ENCODE results near the gene SPG7. TPM values are rescaled to one million over a fixed set of nuclear protein-coding genes. Genes with fewer than 3 reads are reported as not detected.

The SPG7 gene
- total and polyA plus RNA-seq, 2 of the 4 experiments (the other 2 are of a cell fraction): 94.6 to 96.8 TPM

GRCh38 chr16:89565506-89566372 lies 57.5 kb downstream of the SPG7 start:
- no peak overlapping the region for H4K91ac ChIP-seq (ENCODE audit: insufficient read depth, low read depth, low read length)
- peak overlapping the region; percentile 67 for H3K4me2 ChIP-seq (ENCODE audit: low read depth, low read length)
- no peak overlapping the region for H2BK120ac ChIP-seq (ENCODE audit: low read depth, low read length)
- no peak overlapping the region for H3K14ac ChIP-seq (replicated peaks; ENCODE audit: low read depth, low read length)
- no peak overlapping the region for H2BK5ac ChIP-seq (ENCODE audit: low read depth, low read length, poor library complexity, severe bottlenecking)
- WGBS, 2 experiments (ENCODE audit: extremely low coverage in 2 of 2, insufficient read length in 1 of 2): 4% methylated on average over 22 of the region's 46 CpGs; no CpG with 5 or more reads in 1 of the 2 experiments
- no TSS peak for BruUV-seq (replicated peaks)
- no peak overlapping the region for H3K56ac ChIP-seq (ENCODE audit: extremely low read depth, insufficient read depth, low read length)
- H3K36me3 ChIP-seq (ENCODE audit: control insufficient read depth, insufficient read depth, low read length): peaks cover 37% of the 10 kb centered on the region
- no peak overlapping the region for H3K18ac ChIP-seq (ENCODE audit: low read depth, low read length)
- ATAC-seq (ENCODE audit: low read depth): peak; percentile 53
- H3K9me3 ChIP-seq (ENCODE audit: control insufficient read depth, insufficient read depth, low read length): no peaks in the 10 kb centered on the region
- peak overlapping the region in 1 of 2 experiments; percentile 28; a peak in 1 of 4 replicates for H4K8ac ChIP-seq (ENCODE audit: low read depth in 2 of 2, low read length in 2 of 2)
- peaks cover 27 to 49% of the 10 kb centered on the region in 2 experiments for H3K79me1 ChIP-seq (ENCODE audit: low read depth in 1 of 2, low read length in 2 of 2)
- no peak overlapping the region for H4K5ac ChIP-seq (ENCODE audit: low read depth, low read length)
- H2BK20ac ChIP-seq (ENCODE audit: low read depth, low read length): no peak overlapping the region
- H3K4me1 ChIP-seq (ENCODE audit: control insufficient read depth, insufficient read depth, low read length): peaks cover 21% of the 10 kb centered on the region
- no peak overlapping the region; the same call in 1 of the 2 replicates for H3K4me3 ChIP-seq (ENCODE audit: insufficient read depth, low read depth, low read length)
- H2BK15ac ChIP-seq (ENCODE audit: low read depth, low read length): no peak overlapping the region
- CTCF ChIA-PET: interaction anchor here (0.7 kb wide), 1 partner anchor 68 kb away, joined by 4 read pairs; no protein-coding TSS in a partner anchor
- peak; percentile 44 for DNase-seq
- H2AK9ac ChIP-seq (replicated peaks; ENCODE audit: low read depth, low read length, poor library complexity): peak overlapping the region; percentile 77
- peaks cover 9% of the 10 kb centered on the region for H3K9me1 ChIP-seq (ENCODE audit: insufficient read depth, low read length)
- dilution Hi-C loops (cut with HindIII; ENCODE audit: low sequenced_read_pairs, unreplicated experiment): no loop called here
- H2AK5ac ChIP-seq (ENCODE audit: low read depth, low read length): no peak overlapping the region; the same call in 1 of the 2 replicates
- peak overlapping the region; percentile 78 for H2AFZ ChIP-seq (replicated peaks; ENCODE audit: low read length, poor library complexity)
- H4K20me1 ChIP-seq (ENCODE audit: insufficient read depth, low read length): peaks cover 59% of the 10 kb centered on the region
- POLR2A ChIA-PET (ENCODE audit: unreplicated experiment): interaction anchor here (0.5 kb wide), 1 partner anchor 91 kb away, joined by 6 read pairs; no protein-coding TSS in a partner anchor
- TF ChIP-seq, protein P1, sequence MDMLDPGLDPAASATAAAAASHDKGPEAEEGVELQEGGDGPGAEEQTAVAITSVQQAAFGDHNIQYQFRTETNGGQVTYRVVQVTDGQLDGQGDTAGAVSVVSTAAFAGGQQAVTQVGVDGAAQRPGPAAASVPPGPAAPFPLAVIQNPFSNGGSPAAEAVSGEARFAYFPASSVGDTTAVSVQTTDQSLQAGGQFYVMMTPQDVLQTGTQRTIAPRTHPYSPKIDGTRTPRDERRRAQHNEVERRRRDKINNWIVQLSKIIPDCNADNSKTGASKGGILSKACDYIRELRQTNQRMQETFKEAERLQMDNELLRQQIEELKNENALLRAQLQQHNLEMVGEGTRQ (IDR thresholded peaks at IDR 0.05; ENCODE audit: low read depth, low read length): peak; percentile 80
- TF ChIP-seq NFE2L2 (IDR thresholded peaks at IDR 0.05; ENCODE audit: low read depth, low read length) (no peak), POLR2A (IDR thresholded peaks at IDR 0.05; ENCODE audit: low read depth, low read length) (peak; percentile 27), BHLHE40 (IDR thresholded peaks at IDR 0.05; ENCODE audit: low read depth, low read length) (peak; percentile 89), CTCF (conservative IDR thresholded peaks at IDR 0.05; ENCODE audit: low read depth, low read length) (peak; percentile 57), MXI1 (IDR thresholded peaks at IDR 0.05; ENCODE audit: borderline replicate concordance, low read depth, low read length) (peak; percentile 33; the same call in 1 of the 2 replicates)
- 0 out of 2 replicates have a peak overlapping the region, but pooled peaks have one; percentile 1 for H3K9ac ChIP-seq (ENCODE audit: low read depth, low read length)
- H3K27me3 ChIP-seq (ENCODE audit: control insufficient read depth, insufficient read depth, low read length): no peaks in the 10 kb centered on the region
- no peak overlapping the region for H3K23ac ChIP-seq (ENCODE audit: low read depth, low read length)
- no peak overlapping the region for H3K27ac ChIP-seq (ENCODE audit: insufficient read depth, low read length)
- in situ Hi-C loops (cut with MboI; ENCODE audit: low sequenced_read_pairs): no loop called here
- no peak overlapping the region for H3K4ac ChIP-seq (ENCODE audit: low read depth, low read length)
- intact Hi-C loops (cut with micrococcal nuclease): no loop called here

Data from IMR-90 (cell line).